ENCODE data around the gene ATP2B1. TPM values are rescaled to one million over a fixed set of nuclear protein-coding genes. Genes with fewer than 3 reads are reported as not detected.
"Not testable (repeated sequence)": the region's sequence is repeated elsewhere in the genome, so short reads cannot be mapped to it uniquely, and the experiment has no call there.

The ATP2B1 gene
- total RNA-seq, 1 experiment from 2014 or later = 28.7 TPM

- no peak for DNase-seq (ENCODE audit: low spot score)
Observed at GRCh38 chr12:89712706-89713105, 4.1 kb upstream of the ATP2B1 start.

- no peak for DNase-seq (ENCODE audit: low spot score)
Observed at GRCh38 chr12:89710873-89711750, 2.5 kb upstream of the ATP2B1 start.

DNA sequence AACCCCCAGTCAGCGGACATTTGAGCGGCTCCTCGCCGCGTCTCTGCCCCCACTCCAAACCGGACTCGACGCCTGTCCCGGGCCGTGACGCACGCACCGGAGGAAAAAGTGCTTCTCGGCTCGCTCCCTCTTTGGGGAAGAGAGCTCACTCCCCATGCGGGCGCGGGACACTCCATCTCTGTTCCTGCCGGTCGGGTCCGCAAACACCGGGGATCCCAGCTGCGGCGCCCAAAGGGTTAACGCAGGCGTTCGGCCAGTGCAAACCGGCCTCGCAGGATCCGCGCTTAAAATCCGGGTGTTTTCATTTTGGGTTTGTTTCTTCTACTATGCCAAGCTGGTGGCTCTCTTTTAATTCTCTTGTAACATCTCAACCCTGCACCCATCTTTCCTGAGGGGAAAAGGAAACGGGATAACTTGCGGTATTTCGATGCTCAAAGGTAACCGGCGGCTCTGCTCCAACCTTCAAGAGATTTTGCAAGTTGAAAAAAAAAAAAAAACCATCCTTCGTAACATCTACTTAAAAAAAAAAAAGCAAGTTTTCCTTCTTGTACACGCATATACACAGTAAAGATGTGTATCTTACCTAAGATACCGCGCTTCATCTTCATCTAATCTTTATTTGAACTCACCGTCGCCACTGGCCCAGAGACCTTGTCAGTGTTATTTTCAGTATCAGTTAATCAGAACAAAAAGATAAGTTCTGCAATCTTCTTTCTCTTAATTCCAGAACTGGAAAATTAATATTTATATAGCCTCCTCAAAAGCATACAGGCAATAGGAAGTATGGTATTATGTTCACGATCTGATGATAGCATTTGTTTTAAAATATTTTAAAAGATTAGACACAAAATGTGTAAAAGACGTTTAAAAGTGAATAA lies 1.6 kb upstream of the ATP2B1 start:
- peak; percentile 16 for DNase-seq (ENCODE audit: low spot score)

DNA sequence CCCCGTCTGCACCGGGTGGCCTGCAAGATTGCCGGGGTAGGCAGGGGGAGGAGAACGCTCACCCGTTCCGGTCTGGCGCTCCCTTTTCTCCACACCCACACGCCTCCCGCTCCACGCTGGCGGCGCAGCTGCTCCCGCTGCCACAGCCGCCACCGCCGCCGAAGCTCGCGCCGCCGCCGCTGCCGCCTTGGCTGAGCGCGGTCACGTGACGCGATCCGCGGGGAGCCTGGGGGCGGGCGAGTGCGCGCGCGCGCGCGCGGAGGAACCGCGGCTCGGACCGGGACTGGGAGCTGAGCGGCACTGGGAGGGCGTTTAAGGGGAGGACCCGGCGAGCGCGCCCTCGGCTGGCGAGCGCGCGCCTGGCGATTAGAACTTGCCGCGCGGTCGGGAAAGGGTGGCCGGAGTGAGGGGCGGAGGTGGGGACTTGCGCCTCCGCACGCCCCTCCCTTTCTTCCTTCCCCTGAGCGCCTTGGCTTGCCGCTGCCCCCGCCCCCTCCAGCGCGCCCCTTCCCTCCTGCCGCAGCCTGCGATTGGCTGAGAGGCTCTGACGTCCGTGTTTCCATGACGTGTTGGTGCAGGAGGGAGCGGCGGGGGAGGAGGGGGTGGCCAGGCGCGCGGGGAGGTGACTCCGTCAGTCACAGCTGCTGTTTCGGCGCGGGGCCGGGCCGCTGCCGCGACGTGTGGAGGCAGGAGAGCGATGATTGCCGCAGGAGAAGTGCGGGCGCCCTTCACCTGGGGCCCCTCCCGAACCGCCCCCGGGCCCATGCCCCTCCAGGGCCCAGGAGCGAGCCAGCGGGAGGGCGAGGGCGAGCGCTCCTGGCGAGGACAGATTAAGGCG lies 738 bp upstream of the ATP2B1 start:
- DNase-seq (ENCODE audit: low spot score) = peak; percentile 98

GRCh38 chr12:89707703-89708564 lies 704 bp downstream of the ATP2B1 start:
- DNase-seq (ENCODE audit: low spot score) = no peak

DNA sequence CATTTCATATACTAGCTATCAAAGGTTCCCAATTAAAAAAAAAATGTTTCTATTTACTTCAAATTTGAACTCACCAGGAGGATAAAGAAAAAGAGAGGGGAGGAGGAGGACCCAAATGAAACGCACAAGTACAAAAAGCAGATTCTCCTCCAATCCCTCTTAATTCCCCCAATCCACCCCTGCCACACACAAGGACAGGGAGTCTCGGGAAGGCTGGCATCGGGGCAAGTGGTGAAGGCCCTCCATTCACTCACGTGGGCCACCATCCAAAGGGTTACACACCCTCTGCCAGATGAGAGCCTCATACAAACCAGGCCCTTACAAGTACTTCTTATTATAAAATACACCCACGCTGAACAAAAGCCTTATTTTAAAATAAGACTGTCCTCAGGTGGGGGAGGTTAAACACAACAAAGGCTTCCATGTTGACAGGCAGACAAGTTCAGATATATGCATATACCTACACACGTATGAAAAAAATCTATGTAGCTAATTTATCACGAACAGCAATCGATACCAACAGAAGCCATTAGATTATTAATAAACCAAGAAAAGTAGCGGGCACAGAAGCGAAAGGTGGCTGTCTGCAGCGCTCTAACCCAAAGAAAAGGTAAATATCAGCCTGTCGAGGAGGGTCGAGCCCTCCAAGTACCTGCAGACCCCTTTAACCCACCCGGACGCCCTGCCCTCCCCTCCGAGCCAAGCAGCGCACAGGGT lies 1.5 kb downstream of the ATP2B1 start:
- DNase-seq (ENCODE audit: low spot score) = peak; percentile 19

DNA sequence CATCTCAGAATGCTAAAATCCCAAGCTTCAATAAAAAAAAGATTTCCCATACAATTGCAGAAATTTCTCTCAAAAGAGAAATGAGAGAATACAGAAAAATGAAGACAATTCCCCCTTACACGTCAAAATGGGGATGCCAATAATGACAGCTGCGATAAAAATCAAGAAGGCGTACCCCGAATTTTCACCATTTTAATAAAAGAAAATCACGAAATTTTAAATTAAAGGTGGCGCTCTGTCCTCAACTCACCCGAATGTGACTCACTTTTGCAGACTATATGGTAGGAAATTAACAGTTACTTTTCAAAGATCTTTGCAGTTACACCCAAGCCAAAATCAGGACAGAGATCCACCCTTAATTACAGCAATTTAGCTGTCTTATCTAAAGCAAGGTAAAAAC lies 2.1 kb downstream of the ATP2B1 start:
- no peak for DNase-seq (ENCODE audit: low spot score)

DNA sequence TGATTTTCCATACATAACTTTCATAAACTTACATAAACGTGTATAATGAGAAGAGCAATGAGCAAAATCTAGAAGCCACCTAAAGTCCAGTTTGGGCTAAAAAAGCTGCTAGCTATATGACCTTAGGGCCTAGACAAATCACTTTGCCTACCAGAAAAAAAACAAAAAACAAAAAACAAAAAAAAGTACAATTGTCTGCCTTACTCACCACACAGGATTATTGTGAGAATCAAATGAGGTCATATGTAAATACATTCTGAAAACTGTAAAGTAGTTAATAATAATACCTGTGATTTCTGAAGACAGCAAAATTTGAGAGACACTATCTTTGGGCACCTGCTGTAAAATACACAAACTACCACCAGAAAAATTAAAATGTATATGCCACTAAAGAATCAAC lies 4.2 kb downstream of the ATP2B1 start:
- DNase-seq (ENCODE audit: low spot score) = no peak

- DNase-seq (ENCODE audit: low spot score) = no peak
Observed at GRCh38 chr12:89703768-89704167, 4.9 kb downstream of the ATP2B1 start.

GRCh38 chr12:89702503-89702902 lies 6.1 kb downstream of the ATP2B1 start:
- DNase-seq (ENCODE audit: low spot score) = no peak

DNA sequence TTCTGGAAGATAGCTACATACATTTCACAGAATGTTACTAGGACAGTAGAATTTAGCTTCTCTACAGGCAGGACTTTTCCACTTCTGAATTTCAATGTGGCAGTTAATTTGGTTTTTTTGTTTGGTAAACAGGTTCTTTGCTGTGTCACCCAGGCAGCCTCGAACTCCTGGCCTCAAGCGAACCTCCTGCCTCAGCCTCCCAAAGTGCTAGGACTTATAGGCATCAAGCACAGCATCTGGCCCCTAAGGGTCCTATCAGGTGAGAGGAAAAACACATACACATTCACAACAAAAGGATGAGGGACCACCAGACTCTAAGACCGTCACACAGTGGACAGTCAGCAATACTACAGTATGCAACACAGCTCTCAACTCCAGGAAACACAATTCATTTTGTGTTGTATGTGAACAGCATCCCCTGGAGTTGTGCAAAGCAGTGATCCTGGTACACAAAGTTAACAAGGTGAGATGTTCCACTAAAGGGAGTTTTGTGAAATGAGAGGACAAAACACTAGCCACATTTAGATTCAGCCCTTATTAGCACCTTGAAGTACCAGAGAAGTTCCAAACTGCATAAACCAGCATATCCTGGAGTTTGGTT lies 6.9 kb downstream of the ATP2B1 start:
- no peak for DNase-seq (ENCODE audit: low spot score)

DNA sequence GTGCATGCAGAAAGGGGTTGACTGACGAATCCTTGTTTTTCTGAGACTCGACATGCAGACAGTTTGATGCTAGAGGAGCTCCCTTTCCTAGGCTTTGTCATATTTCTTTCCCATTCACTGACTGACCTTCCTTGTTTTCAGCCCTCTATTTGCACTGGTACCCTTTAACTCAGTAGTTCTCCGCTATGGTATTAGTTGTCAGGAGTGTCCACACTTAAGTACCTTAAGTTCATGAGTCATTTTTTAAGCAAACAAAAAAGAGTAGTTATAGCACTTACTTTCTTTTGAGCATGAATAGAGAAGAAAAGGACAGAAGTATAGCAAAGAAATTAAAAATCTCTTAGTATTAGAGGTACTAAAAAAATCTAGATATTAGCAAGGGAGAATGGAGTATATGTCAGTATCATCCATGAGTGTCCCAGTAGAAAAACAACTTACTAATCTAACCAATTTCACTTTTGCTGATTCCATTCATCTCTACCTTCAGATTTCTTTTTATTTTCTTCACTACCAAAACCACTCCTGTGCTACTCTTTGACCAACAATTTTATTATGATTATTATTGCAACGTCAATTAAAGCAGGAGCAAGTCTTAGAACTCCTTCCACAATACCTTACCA lies 8.3 kb downstream of the ATP2B1 start:
- no peak for DNase-seq (ENCODE audit: low spot score)

- DNase-seq (ENCODE audit: low spot score) = no peak
Observed at GRCh38 chr12:89698607-89699006, 10.0 kb downstream of the ATP2B1 start.

DNA sequence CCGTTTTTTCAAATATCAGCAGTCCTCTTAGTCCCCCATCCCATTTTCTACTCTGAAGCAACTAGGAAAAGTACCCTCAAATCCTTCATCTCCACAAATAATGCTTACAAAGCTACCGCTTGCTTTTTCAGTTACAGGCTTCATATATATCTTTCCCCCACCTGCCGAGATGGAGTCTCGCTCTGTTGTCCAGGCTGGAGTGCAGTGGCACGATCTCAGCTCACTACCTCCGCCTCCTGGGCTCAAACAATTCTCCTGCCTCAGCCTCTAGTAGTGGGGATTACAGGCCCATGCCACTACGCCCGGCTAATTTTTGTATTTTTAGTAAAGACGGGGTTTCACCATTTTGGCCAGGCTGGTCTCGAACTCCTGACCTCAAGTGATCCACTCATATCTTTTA lies 10.9 kb downstream of the ATP2B1 start:
- DNase-seq (ENCODE audit: low spot score) = not testable (repeated sequence)

- DNase-seq (ENCODE audit: low spot score) = no peak
Observed at GRCh38 chr12:89697296-89697695, 11.3 kb downstream of the ATP2B1 start.

DNA sequence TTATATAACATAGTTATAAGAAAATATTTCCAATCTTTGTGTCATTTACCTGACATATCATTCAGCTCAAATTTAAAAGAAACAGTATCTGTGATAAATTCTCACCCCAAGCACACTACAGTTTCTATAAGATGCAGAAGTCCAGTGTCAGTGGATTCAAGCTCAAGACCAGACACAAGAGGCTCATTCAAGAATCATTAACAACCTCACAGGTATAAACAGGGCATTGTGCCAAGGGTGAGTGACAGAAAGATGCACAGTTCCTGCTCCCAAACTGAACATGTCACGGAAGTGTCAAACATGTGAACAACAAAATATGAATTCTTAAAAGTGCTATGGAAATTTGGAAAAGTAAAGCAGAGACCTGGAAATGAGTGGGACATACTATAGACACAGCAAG lies 12.8 kb downstream of the ATP2B1 start:
- DNase-seq (ENCODE audit: low spot score) = no peak

DNA sequence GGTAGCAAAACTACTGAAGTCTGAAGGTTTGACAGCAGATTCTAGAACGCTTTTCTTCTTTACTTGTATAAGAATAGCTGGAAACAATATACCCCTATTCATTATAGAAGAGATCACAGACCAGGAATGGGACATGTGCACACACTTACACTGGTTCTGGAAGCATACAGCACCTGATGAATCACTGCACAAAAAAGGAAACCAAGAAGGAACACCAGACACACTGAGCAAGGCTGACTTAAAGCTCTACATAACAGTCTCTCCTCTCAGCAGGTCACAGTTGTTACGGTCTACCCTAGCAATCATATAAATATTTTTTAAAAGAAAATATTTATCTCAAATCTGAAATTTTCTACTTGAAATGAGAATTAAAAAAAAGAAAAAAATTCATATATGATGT lies 13.5 kb downstream of the ATP2B1 start:
- no peak for DNase-seq (ENCODE audit: low spot score)

- no peak for DNase-seq (ENCODE audit: low spot score)
Observed at GRCh38 chr12:89694542-89694941, 14.1 kb downstream of the ATP2B1 start.

GRCh38 chr12:89693639-89694202 lies 14.9 kb downstream of the ATP2B1 start:
- DNase-seq (ENCODE audit: low spot score) = no peak

Data from H4 (cell line).